Gastroesophageal sphincter (tissue), 4 donors: Measurements from ENCODE around the gene IP6K2. TPM values are rescaled to one million over a fixed set of nuclear protein-coding genes. Genes with fewer than 3 reads are reported as not detected.
A peak's percentile ranks its signal among the peaks of the same experiment; 100 is the strongest.

Source experiments
- ATAC-seq: fragments of 150-250 bp; one replicate; pipeline ENCODE4 v1.9.1; 2016; ENCODE audit warnings: mild to moderate bottlenecking, moderate library complexity
- H3K27ac ChIP-seq, 4 donors: fragments of 200-600 bp; sonication (generic) in 3 of 4; 1 replicate in 3 of 4; 2 replicates in 1 of 4; pipeline ENCODE4 v1.5.1; 2016 to 2019
- H3K27me3 ChIP-seq: fragments of 200-600 bp; sonication (generic); one replicate; pipeline ENCODE4 v1.5.1; 2019
- H3K36me3 ChIP-seq, 2 donors: fragments of 200-600 bp; sonication (generic); one replicate each; pipeline ENCODE4 v1.5.1; 2019; ENCODE audit warnings: control low read depth in 1 of 2
- H3K4me1 ChIP-seq, 3 donors: fragments of 200-600 bp; sonication (generic); 1 replicate in 2 of 3; 2 replicates in 1 of 3; pipeline ENCODE4 v1.5.1; 2016 to 2019; ENCODE audit warnings: control low read depth in 2 of 3
- H3K4me3 ChIP-seq, 2 donors: fragments of 200-600 bp; sonication (generic); one replicate each; pipeline ENCODE4 v1.5.1; 2019; ENCODE audit warnings: mild to moderate bottlenecking in 1 of 2, moderate library complexity in 1 of 2
- H3K9me3 ChIP-seq, 3 donors: fragments of 200-600 bp; sonication (generic); one replicate each; pipeline ENCODE4 v1.5.1; 2017 to 2019; ENCODE audit warnings: control low read depth in 2 of 3
- CTCF ChIP-seq, 4 experiments: fragments of 200-600 bp in 2 of 4; fragments of 450-650 bp in 2 of 4; sonication (generic) in 1 of 4; IDR thresholded peaks; one replicate each; pipeline ENCODE4 v1.5.1; 2017 to 2019; ENCODE audit warnings: antibody characterized with exemption in 4 of 4, mild to moderate bottlenecking in 2 of 4, moderate library complexity in 2 of 4
- EP300 ChIP-seq: sonication (generic); formaldehyde crosslinking; IDR thresholded peaks from one replicate; pipeline ENCODE4 v1.6.1; 2017; ENCODE audit warnings: antibody characterized with exemption, mild to moderate bottlenecking
- POLR2A ChIP-seq, 2 donors: fragments of 450-650 bp; IDR thresholded peaks; one replicate each; pipeline ENCODE4 v1.6.1; 2017; ENCODE audit warnings: antibody characterized with exemption in 2 of 2, mild to moderate bottlenecking in 2 of 2, moderate library complexity in 1 of 2
- POLR2AphosphoS5 ChIP-seq: sonication (generic); formaldehyde crosslinking; IDR thresholded peaks from one replicate; pipeline ENCODE4 v1.6.1; 2017; ENCODE audit warnings: antibody characterized with exemption
- WGBS, 2 donors: methylation state at CpG; one replicate each; pipeline ENCODE4 v1.1.5; 2018; ENCODE audit warnings: low coverage in 1 of 2; 5-methylcytosine and 5-hydroxymethylcytosine counted together
- total RNA-seq, 4 donors: library from RNA; depleted of rRNA; stranded (reverse); fragments of >200 nt; gene quantifications; one replicate each; pipeline ENCODE4 v1.1.0, GENCODE V29; 2016

The IP6K2 gene
- total RNA-seq, 4 donors from 2014 or later = 44.5 to 52.8 (median 48.1) TPM

- Histone ChIP-seq H3K36me3 (peaks cover 0 to 41% of the 10 kb centered on the region in 2 donors), H3K4me1 (peaks cover 0 to 71% (median 0%) of the 10 kb centered on the region in 3 donors), H3K4me3 (no peak overlapping the region), H3K27ac (no peak overlapping the region), H3K9me3 (no peaks in the 10 kb centered on the region), H3K27me3 (no peaks in the 10 kb centered on the region)
- WGBS, 2 donors = 79% methylated on average over 3 of the region's 3 CpGs; no CpG with 5 or more reads in 1 of the 2 donors
- no peak for ATAC-seq
- TF ChIP-seq POLR2A (IDR thresholded peaks at IDR 0.05) (no peak), POLR2AphosphoS5 (no peak), CTCF (IDR thresholded peaks at IDR 0.05) (no peak), EP300 (no peak)
These were observed 19.1 kb downstream of the IP6K2 start for GRCh38 chr3:48697952-48698351.

- peak overlapping the region in 1 of 4 donors; percentile 87 for H3K27ac ChIP-seq
- no peak overlapping the region for H3K4me3 ChIP-seq
- no peaks in the 10 kb centered on the region for H3K9me3 ChIP-seq
- ATAC-seq = no peak
- H3K27me3 ChIP-seq = no peaks in the 10 kb centered on the region
- peaks cover 0 to 73% (median 0%) of the 10 kb centered on the region in 3 donors for H3K4me1 ChIP-seq
- H3K36me3 ChIP-seq = peaks cover 0 to 55% of the 10 kb centered on the region in 2 donors
- no peak for TF ChIP-seq CTCF (IDR thresholded peaks at IDR 0.05)
- TF ChIP-seq EP300 = no peak
- TF ChIP-seq POLR2AphosphoS5 = no peak
- TF ChIP-seq POLR2A (IDR thresholded peaks at IDR 0.05) = no peak
These were observed 20.4 kb downstream of the IP6K2 start for GRCh38 chr3:48696601-48697000.

DNA sequence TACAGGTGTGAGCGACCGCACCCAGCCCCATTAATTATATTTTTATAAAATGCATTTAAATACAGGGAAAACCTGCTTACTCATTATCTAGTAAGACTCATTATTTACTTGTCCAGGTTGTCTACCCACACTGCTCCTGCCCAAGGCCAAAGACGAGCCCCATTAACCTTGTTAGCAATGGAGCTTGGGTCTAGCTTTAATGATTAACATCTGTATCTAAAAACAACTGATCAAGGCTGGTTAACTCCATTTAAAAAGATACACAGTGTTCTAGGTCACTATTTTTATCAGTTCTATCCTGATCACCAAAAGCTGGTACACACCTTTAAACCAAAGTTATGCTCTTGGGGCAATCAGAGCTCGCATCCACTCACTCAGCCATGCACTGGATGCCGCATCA, 20.9 kb downstream of the IP6K2 start:
- Histone ChIP-seq H3K36me3 (peaks cover 0 to 59% of the 10 kb centered on the region in 2 donors), H3K4me1 (peaks cover 0 to 69% (median 0%) of the 10 kb centered on the region in 3 donors), H3K9me3 (no peaks in the 10 kb centered on the region), H3K4me3 (no peak overlapping the region), H3K27ac (peak overlapping the region in 2 of 4 donors; percentile 87 to 88), H3K27me3 (no peaks in the 10 kb centered on the region)
- TF ChIP-seq POLR2A (IDR thresholded peaks at IDR 0.05) (no peak), EP300 (no peak), POLR2AphosphoS5 (no peak), CTCF (IDR thresholded peaks at IDR 0.05) (no peak)
- 86 to 96% methylated on average over 4 to 5 of the region's 5 CpGs for WGBS, 2 donors
- ATAC-seq = no peak

DNA sequence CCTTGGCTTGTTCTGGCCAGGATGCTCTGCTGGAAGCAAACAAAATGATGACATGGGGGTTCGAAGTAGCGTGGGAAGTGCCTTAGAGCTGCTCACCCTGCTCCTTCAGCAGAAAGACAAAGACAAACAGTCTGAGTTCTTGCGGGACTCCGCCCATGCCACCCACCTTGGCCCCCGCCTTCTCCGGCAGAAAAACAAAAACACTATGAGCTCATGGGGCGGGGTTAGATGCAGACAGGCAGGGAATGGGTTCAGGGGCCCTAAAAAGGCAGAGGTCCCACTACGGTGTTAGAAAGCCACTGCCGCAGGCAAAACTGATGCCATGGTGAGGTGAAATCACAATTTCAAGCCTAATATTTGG, 21.6 kb downstream of the IP6K2 start:
- no peaks in the 10 kb centered on the region for H3K27me3 ChIP-seq
- H3K4me1 ChIP-seq = peaks cover 0 to 61% (median 0%) of the 10 kb centered on the region in 3 donors
- WGBS, 2 donors = 47 to 50% methylated on average over 3 of the region's 9 CpGs
- H3K9me3 ChIP-seq = no peaks in the 10 kb centered on the region
- peak; percentile 75 for ATAC-seq
- H3K4me3 ChIP-seq = peak overlapping the region; percentile 0 to 53
- peak overlapping the region; percentile 26 to 88 (median 86) for H3K27ac ChIP-seq
- H3K36me3 ChIP-seq = peaks cover 0 to 67% of the 10 kb centered on the region in 2 donors
- TF ChIP-seq POLR2AphosphoS5 (peak; percentile 54), CTCF (IDR thresholded peaks at IDR 0.05) (no peak), POLR2A (IDR thresholded peaks at IDR 0.05) (peak in 1 of 2 donors; percentile 29)

DNA sequence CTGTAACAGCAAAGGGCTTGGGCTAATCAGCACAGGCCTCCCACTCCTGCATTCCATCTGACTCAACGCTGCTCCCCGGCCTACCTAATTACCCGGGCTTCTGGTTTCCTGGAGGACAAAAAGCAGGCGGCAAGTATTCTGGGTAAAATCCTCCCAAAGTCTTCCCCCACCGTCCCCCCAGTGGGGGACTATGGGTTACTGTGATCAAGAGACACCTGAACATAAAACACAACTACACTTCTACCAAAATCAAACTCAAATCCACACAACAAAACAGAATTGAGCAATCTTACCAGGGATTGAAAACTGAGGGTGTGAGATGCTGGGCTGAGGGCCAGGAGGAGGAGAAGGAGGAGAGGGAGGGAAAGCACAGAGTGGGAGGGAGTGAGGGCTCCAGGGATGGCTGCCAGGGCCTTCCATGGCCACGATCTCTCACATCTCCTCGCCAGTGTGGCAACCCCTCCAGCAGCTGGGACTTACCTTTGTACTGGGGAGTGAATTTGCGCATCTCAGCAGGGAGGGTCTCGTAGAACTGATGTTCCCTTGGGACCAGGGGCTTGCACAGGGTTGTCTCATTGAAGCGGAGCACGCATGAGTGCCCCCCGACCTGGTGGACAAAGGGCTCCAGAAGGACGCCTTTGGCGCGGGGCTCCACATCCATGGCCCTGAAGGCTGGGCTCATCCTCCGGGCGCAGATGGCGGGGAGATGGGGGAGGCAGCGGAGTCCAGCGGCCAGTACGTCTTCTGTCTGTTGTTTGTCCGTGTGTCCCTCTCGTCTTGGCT, 22.2 kb downstream of the IP6K2 start:
- no peaks in the 10 kb centered on the region for H3K9me3 ChIP-seq
- H3K36me3 ChIP-seq = peaks cover 0 to 71% of the 10 kb centered on the region in 2 donors
- peak; percentile 94 for ATAC-seq
- H3K4me1 ChIP-seq = peaks cover 0 to 59% (median 0%) of the 10 kb centered on the region in 3 donors
- H3K4me3 ChIP-seq = peak overlapping the region; percentile 3 to 53
- WGBS, 2 donors = 28 to 46% methylated on average over 8 to 14 of the region's 23 CpGs
- H3K27me3 ChIP-seq = no peaks in the 10 kb centered on the region
- no peak for TF ChIP-seq EP300
- TF ChIP-seq POLR2A (IDR thresholded peaks at IDR 0.05) = no peak
- TF ChIP-seq POLR2AphosphoS5 = peak; percentile 77
- no peak for TF ChIP-seq CTCF (IDR thresholded peaks at IDR 0.05)
- H3K27ac ChIP-seq = peak overlapping the region; percentile 26 to 88 (median 86)
